Lung (tissue), 13 donors: ENCODE measurements around the gene FAM81A. TPM values are rescaled to one million over a fixed set of nuclear protein-coding genes. Genes with fewer than 3 reads are reported as not detected.

Experiments
- ATAC-seq: fragments of 200-7000 bp; cut with Tn5 transposase; one replicate; pipeline ENCODE4 v1.9.1; 2020; ENCODE audit warnings: moderate number of reproducible peaks; ENCODE audit not compliant: insufficient read depth, low FRiP score
- DNase-seq, 3 donors: peaks; one replicate each; pipeline ENCODE4 v3.0.0-alpha.2; 2013 to 2017
- H3K27ac ChIP-seq, 2 donors: one replicate each; pipeline ENCODE4 v1.5.1; 2013; ENCODE audit warnings: mild to moderate bottlenecking in 2 of 2, moderate library complexity in 2 of 2, control low read depth in 1 of 2, inconsistent platforms in 1 of 2, low read depth in 1 of 2, low read length in 1 of 2
- H3K27me3 ChIP-seq, 3 donors: one replicate each; pipeline ENCODE4 v1.5.1; 2013; ENCODE audit warnings: low read length in 2 of 3; ENCODE audit not compliant: control insufficient read depth in 3 of 3, insufficient read depth in 3 of 3
- H3K36me3 ChIP-seq, 4 donors: one replicate each; pipeline ENCODE4 v1.5.1; 2013; ENCODE audit warnings: low read length in 4 of 4, mild to moderate bottlenecking in 1 of 4, moderate library complexity in 1 of 4; ENCODE audit not compliant: control insufficient read depth in 4 of 4, insufficient read depth in 4 of 4
- H3K4me1 ChIP-seq, 5 donors: one replicate each; pipeline ENCODE4 v1.5.1; 2013; ENCODE audit warnings: low read length in 5 of 5, mild to moderate bottlenecking in 2 of 5, moderate library complexity in 1 of 5; ENCODE audit not compliant: control insufficient read depth in 5 of 5, insufficient read depth in 5 of 5
- H3K4me3 ChIP-seq: one replicate; pipeline ENCODE4 v1.5.1; 2013; ENCODE audit warnings: mild to moderate bottlenecking, control low read depth, moderate library complexity
- H3K9ac ChIP-seq, 2 donors: one replicate each; pipeline ENCODE4 v1.5.1; 2013; ENCODE audit warnings: low read length in 2 of 2, control low read depth in 1 of 2; ENCODE audit not compliant: insufficient read depth in 1 of 2
- H3K9me3 ChIP-seq, 4 donors: one replicate each; pipeline ENCODE4 v1.5.1; 2013; ENCODE audit warnings: low read length in 3 of 4, mild to moderate bottlenecking in 1 of 4, moderate library complexity in 1 of 4; ENCODE audit not compliant: control insufficient read depth in 4 of 4, insufficient read depth in 3 of 4
- CTCF ChIP-seq: IDR thresholded peaks from 2 replicates; pipeline ENCODE4 v1.5.1; 2012; ENCODE audit warnings: mild to moderate bottlenecking; ENCODE audit errors: control extremely low read depth, extremely low read depth
- WGBS, 2 donors: extraction: QIAGEN DNeasy Blood & Tissue Kit; methylation state at CpG; one replicate each; pipeline ENCODE4 v1.1.7; 2013; 5-methylcytosine and 5-hydroxymethylcytosine counted together
- polyA plus RNA-seq, 2 donors: library from polyadenylated mRNA; stranded (reverse); fragments of 200-250 nt; gene quantifications; one replicate each; pipeline ENCODE4 v1.2.1, GENCODE V29; 2013
- small RNA-seq: library from RNA; depleted of rRNA; stranded (forward); fragments of <200 nt; gene quantifications from one replicate; pipeline ENCODE3, GENCODE V24; 2014; ENCODE audit warnings: low replicate concordance
- total RNA-seq, 2 donors: library from RNA; depleted of rRNA in 1 of 2; stranded (reverse); fragments of >200 nt in 1 of 2; gene quantifications; one replicate each; pipeline ENCODE4 v1.2.1, GENCODE V29; 2014 to 2021
- donor health status: control.
- donor health status: control.
- donor health status: Bipolar disorder and iron deficiency.
- donor health status: healthy.
- donor health status: DM: yes; HTN: yes; CAD: no.

FAM81A gene
- total and polyA plus RNA-seq, 4 donors: 0.67 to 2.9 (median 1.7) TPM

DNA sequence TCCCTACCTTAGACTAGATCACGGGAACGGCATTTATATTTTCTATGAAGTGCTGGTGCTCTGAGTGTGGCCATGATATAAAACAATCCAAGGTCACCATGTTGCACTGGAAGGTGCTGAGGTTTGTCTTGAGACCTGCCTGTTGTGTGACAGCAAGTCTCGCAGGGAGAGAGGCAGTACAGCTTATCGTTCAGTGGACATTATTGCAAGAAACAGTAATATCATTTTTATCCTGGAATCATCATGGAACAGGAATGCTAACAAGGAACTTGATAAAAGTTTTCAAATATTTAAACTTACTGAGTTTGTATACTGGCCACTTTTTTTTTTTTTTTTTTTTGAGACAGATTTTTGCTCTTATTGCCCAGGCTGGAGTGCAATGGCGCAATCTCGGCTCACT is 133.6 kb downstream of the FAM81A start:
- H3K9me3 ChIP-seq: no peaks in the 10 kb centered on the region
- WGBS, 2 donors: 94 to 96% methylated on average over 6 of the region's 6 CpGs
- no peak for DNase-seq
- no peak for TF ChIP-seq CTCF
- H3K36me3 ChIP-seq: no peaks in the 10 kb centered on the region
- H3K9ac ChIP-seq: no peak overlapping the region
- H3K27ac ChIP-seq: no peak overlapping the region
- H3K27me3 ChIP-seq: no peaks in the 10 kb centered on the region
- no peak overlapping the region for H3K4me3 ChIP-seq
- no peaks in the 10 kb centered on the region for H3K4me1 ChIP-seq
- ATAC-seq: no peak

Small RNAs within 50 kb of the gene (small RNA-seq; reads per million reads assigned to genes)
- gene RF00019: not detected

Other genes starting within 250 kb of the FAM81A start
- not detected for gene LDHAL6B, start 231.3 kb upstream of the FAM81A start, total RNA-seq
- gene LDHAL6B, start 231.3 kb upstream of the FAM81A start, polyA plus RNA-seq: under 1 TPM in 1 of 2 donors, not detected in 1; 0.05 TPM
- gene MYO1E, start 65.3 kb upstream of the FAM81A start, total RNA-seq: 10 to 100 TPM; 80.0 to 84.2 TPM
- 10 to 100 TPM; 20.9 to 24.9 TPM for gene MYO1E, start 65.3 kb upstream of the FAM81A start, polyA plus RNA-seq
- gene GCNT3, start 173.6 kb downstream of the FAM81A start, total RNA-seq: 1 to 10 TPM in 1 of 2 donors, under 1 TPM in 1; 0.63 to 3.7 TPM
- gene GCNT3, start 173.6 kb downstream of the FAM81A start, polyA plus RNA-seq: 1 to 10 TPM in 1 of 2 donors, under 1 TPM in 1; 0.85 to 3.7 TPM
- gene GTF2A2, start 219.3 kb downstream of the FAM81A start, total RNA-seq: 10 to 100 TPM; 33.5 to 75.8 TPM
- gene GTF2A2, start 219.3 kb downstream of the FAM81A start, polyA plus RNA-seq: 100 to 1,000 TPM in 1 of 2 donors, 10 to 100 TPM in 1; 58.9 to 121 TPM